Calu3 (cell line): ENCODE results near the gene TXNRD1. TPM values are rescaled to one million over a fixed set of nuclear protein-coding genes. Genes with fewer than 3 reads are reported as not detected.

Source experiments
- BruUV-seq: library from RNA; stranded (reverse); fragments of 400-500 nt; replicated peaks from 2 replicates; lab custom pipeline; 2021; lab: Mats Ljungman, UMichigan
- CTCF ChIA-PET: fragments of 300-600 bp; sonication (Branson Sonifier 250); formaldehyde crosslinking; loops from one replicate; lab custom pipeline; 2022; ENCODE audit warnings: antibody characterized with exemption; lab: Charles Lee
- DNase-seq: peaks from one replicate; pipeline ENCODE4 v3.0.0; 2022
- H3K27ac Mint-ChIP-seq: one replicate; pipeline ENCODE4 v1.8.0; 2022; ENCODE audit warnings: mixed read lengths; ENCODE audit not compliant: unreplicated experiment
- H3K27me3 Mint-ChIP-seq: one replicate; pipeline ENCODE4 v1.8.0; 2022; ENCODE audit warnings: mixed read lengths; ENCODE audit not compliant: unreplicated experiment
- H3K36me3 Mint-ChIP-seq: one replicate; pipeline ENCODE4 v1.8.0; 2022; ENCODE audit warnings: mild to moderate bottlenecking, moderate library complexity, mixed read lengths; ENCODE audit not compliant: insufficient read depth, unreplicated experiment
- H3K4me1 Mint-ChIP-seq: one replicate; pipeline ENCODE4 v1.8.0; 2022; ENCODE audit warnings: mild to moderate bottlenecking, low read depth, mixed read lengths; ENCODE audit not compliant: unreplicated experiment
- H3K4me3 Mint-ChIP-seq: one replicate; pipeline ENCODE4 v1.8.0; 2022; ENCODE audit warnings: mild to moderate bottlenecking, low read depth, moderate library complexity, mixed read lengths; ENCODE audit not compliant: unreplicated experiment
- H3K9me3 Mint-ChIP-seq: one replicate; pipeline ENCODE4 v1.8.0; 2022; ENCODE audit warnings: low read depth, mixed read lengths; ENCODE audit not compliant: unreplicated experiment
- intact Hi-C: fragments of 100-400 bp; cut with micrococcal nuclease; formaldehyde crosslinking; loops from one replicate; pipeline ENCODE4 v1.10.0; 2022; ENCODE audit not compliant: unreplicated experiment
- total RNA-seq: library from RNA; stranded (reverse); gene quantifications from 2 replicates; pipeline ENCODE4 v1.2.3, GENCODE V29; 2022
- TF ChIP-seq, protein P1 (sequence below): fragments of 200-600 bp; IDR thresholded peaks from one replicate; pipeline ENCODE4 v1.8.0; 2022; ENCODE audit warnings: antibody characterized with exemption; ENCODE audit not compliant: unreplicated experiment

TXNRD1 gene
- total RNA-seq, 1 experiment from 2014 or later, result 262 TPM

DNA sequence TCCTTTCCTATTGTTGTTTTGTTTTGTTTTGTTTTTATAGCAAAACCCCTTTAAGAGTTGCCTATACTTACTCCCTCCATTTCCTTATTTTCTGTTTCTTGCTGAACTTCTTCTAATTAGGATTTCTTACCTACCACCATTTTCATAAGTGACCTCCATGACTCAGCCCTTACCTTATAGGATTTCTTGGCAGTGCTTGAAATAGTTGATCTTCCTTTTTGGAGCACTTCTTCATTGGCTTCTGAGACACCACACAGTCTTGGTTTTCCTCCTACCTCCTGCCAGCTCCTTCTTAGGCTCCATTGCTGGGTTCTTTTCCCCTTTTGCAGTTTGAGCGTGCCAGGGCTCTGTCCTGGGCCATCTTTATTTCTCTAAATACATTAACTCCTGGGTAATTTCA is 64.5 kb downstream of the TXNRD1 start:
- Mint-ChIP-seq H3K4me1 (peaks cover 64% of the 10 kb centered on the region), H3K4me3 (no peak overlapping the region), H3K27me3 (no peaks in the 10 kb centered on the region), H3K36me3 (peaks cover 11% of the 10 kb centered on the region), H3K9me3 (peaks cover 6% of the 10 kb centered on the region), H3K27ac (peak overlapping the region; percentile 10)
- BruUV-seq, result no TSS peak
- intact Hi-C loops, result loop anchor here (10.0 kb wide), 1 partner anchor 675 kb away; the partner anchor contains the start of gene SLC41A2
- no peak for DNase-seq
- TF ChIP-seq, protein P1, sequence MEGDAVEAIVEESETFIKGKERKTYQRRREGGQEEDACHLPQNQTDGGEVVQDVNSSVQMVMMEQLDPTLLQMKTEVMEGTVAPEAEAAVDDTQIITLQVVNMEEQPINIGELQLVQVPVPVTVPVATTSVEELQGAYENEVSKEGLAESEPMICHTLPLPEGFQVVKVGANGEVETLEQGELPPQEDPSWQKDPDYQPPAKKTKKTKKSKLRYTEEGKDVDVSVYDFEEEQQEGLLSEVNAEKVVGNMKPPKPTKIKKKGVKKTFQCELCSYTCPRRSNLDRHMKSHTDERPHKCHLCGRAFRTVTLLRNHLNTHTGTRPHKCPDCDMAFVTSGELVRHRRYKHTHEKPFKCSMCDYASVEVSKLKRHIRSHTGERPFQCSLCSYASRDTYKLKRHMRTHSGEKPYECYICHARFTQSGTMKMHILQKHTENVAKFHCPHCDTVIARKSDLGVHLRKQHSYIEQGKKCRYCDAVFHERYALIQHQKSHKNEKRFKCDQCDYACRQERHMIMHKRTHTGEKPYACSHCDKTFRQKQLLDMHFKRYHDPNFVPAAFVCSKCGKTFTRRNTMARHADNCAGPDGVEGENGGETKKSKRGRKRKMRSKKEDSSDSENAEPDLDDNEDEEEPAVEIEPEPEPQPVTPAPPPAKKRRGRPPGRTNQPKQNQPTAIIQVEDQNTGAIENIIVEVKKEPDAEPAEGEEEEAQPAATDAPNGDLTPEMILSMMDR, result no peak
- CTCF ChIA-PET, result interaction anchor here (0.5 kb wide), 1 partner anchor 66 kb away, joined by 4 read pairs; no protein-coding TSS in a partner anchor

DNA sequence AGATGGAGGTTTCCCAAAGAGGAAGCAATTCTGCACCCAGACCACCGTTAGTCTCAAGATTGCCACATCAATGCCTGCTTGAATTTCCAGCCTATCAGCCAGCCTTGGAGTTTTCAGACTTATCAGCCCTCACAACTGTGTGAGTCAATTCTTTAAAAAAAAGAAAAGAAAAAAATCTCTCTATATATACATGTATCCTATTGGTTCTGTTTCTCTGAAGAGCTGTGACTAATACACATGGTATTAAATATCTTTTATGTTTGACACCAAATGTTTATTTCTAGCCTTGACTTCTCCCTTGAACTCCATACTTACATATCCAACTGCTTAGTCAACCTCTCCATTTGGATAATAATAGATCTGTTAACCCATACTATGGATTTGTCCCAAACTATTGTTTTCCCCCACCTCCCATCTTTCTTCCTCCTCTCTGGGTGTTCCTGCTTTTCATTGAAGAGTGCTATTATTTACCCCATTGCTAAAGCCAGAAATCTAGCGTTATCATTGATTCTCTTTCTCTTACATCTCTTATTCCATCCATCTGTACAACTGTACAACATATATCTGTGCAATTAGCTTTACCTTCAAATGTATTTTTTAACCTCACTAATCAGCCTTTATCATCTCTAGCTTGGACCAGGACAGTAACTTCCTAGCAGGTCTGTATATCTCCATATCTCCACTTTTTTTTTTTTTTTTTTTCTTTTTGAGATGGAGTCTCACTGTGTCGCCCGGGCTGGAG is 65.3 kb downstream of the TXNRD1 start:
- Mint-ChIP-seq H3K27ac (peak overlapping the region; percentile 10), H3K27me3 (no peaks in the 10 kb centered on the region), H3K4me1 (peaks cover 68% of the 10 kb centered on the region), H3K9me3 (peaks cover 6% of the 10 kb centered on the region), H3K4me3 (no peak overlapping the region), H3K36me3 (peaks cover 15% of the 10 kb centered on the region)
- CTCF ChIA-PET, result interaction anchor here (0.6 kb wide), 1 partner anchor 21 kb away, joined by 6 read pairs; no protein-coding TSS in a partner anchor
- no TSS peak for BruUV-seq
- TF ChIP-seq, protein P1, result no peak
- intact Hi-C loops, result loop anchor here (10.0 kb wide), 1 partner anchor 674 kb away; the partner anchor contains the start of gene SLC41A2
- no peak for DNase-seq

DNA sequence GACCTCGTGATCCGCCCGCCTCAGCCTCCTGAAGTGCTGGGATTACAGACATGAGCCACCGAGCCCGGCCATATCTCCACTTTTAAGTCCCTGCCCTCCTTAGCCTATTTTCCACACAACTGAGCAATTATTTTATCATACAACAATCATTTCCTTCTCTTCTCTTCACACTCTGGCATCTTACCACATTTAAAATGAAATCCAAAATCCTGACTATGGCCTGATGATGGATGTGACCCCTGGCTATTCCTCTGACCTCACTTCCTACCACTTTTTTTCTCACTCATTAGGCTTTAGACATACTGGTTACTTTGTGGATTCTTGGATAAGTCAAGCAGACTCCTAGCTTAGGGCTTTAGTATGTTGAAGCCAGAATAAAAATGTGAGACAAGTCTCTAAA is 66.1 kb downstream of the TXNRD1 start:
- CTCF ChIA-PET, result interaction anchor here (0.6 kb wide), 1 partner anchor 22 kb away, joined by 6 read pairs; no protein-coding TSS in a partner anchor
- DNase-seq, result no peak
- Mint-ChIP-seq H3K27me3 (no peaks in the 10 kb centered on the region), H3K9me3 (peaks cover 6% of the 10 kb centered on the region), H3K36me3 (peaks cover 23% of the 10 kb centered on the region), H3K27ac (peak overlapping the region; percentile 19), H3K4me1 (peaks cover 68% of the 10 kb centered on the region), H3K4me3 (no peak overlapping the region)
- intact Hi-C loops, result loop anchor here (10.0 kb wide), 1 partner anchor 673 kb away; the partner anchor contains the start of gene SLC41A2
- TF ChIP-seq, protein P1, result no peak
- no TSS peak for BruUV-seq

DNA sequence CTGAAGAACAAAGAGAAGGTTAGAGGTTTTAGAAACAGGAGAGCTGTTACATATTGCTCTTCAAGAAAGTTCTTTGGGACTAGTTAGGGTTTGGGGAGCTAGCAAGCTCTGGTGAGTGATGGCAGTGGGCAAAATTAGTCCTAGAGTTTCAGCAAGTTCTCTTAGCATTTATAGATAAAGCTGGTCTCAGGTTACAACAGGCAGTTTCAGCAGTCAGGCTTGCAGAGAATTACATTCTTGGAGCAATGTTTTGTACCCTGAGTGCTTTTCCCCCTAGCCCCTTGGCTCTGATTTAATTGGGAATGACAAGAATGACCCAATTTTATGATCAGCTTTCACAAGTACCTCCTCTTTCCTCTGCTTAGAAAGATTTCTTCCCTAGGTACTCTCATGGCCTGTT is 66.5 kb downstream of the TXNRD1 start:
- Mint-ChIP-seq H3K9me3 (peaks cover 6% of the 10 kb centered on the region), H3K4me3 (no peak overlapping the region), H3K36me3 (peaks cover 28% of the 10 kb centered on the region), H3K4me1 (peaks cover 69% of the 10 kb centered on the region), H3K27me3 (no peaks in the 10 kb centered on the region), H3K27ac (peak overlapping the region; percentile 19)
- TF ChIP-seq, protein P1, result no peak
- intact Hi-C loops, result loop anchor here (10.0 kb wide), 1 partner anchor 673 kb away; the partner anchor contains the start of gene SLC41A2
- no peak for DNase-seq
- BruUV-seq, result no TSS peak
- CTCF ChIA-PET, result no interaction called here
